GM13977 (cell line): ENCODE results near the gene MARCHF2.
"Not testable (repeated sequence)": the region's sequence is repeated elsewhere in the genome, so short reads cannot be mapped to it uniquely, and the experiment has no call there.

Experiments used
- DNase-seq: peaks from one replicate; pipeline ENCODE4 v3.0.0; 2012; ENCODE audit warnings: low spot score
- CTCF ChIP-seq: IDR thresholded peaks from 2 replicates; pipeline ENCODE4 v1.5.1; 2012; ENCODE audit warnings: mild to moderate bottlenecking, control low read depth; ENCODE audit not compliant: insufficient read depth; ENCODE audit errors: extremely low read depth, missing control alignments
- in situ Hi-C: fragments of 300-500 bp; cut with MboI; formaldehyde crosslinking; loops from one replicate; pipeline ENCODE4 v1.12.0; 2022; ENCODE audit warnings: low sequenced_read_pairs, low pct_unique_long_range_greater_than_20kb, mixed read lengths, inconsistent platforms; ENCODE audit not compliant: unreplicated experiment

The MARCHF2 gene

GRCh38 chr19:8403820-8404109 is 9.3 kb upstream of the MARCHF2 start:
- TF ChIP-seq CTCF, result no peak
- DNase-seq, result no peak
- in situ Hi-C loops, result no loop called here

- no peak for TF ChIP-seq CTCF
- in situ Hi-C loops, result no loop called here
- DNase-seq, result no peak
Measured at GRCh38 chr19:8404391-8405151, 8.5 kb upstream of the MARCHF2 start.

GRCh38 chr19:8410718-8411117 is 2.4 kb upstream of the MARCHF2 start:
- in situ Hi-C loops, DNase-seq: not testable (repeated sequence)

GRCh38 chr19:8413629-8413995 is 507 bp downstream of the MARCHF2 start:
- no peak for TF ChIP-seq CTCF
- no peak for DNase-seq
- in situ Hi-C loops, result no loop called here

- TF ChIP-seq CTCF, result no peak
Measured at GRCh38 chr19:8416796-8417195, 3.7 kb downstream of the MARCHF2 start.

GRCh38 chr19:8421484-8422461 is 8.7 kb downstream of the MARCHF2 start:
- in situ Hi-C loops, result no loop called here
- no peak for TF ChIP-seq CTCF

More at GRCh38 chr19:8416796-8417195, 3.7 kb downstream of the MARCHF2 start:
- in situ Hi-C loops, result no loop called here
- no peak for DNase-seq

GRCh38 chr19:8423817-8424223 is 10.7 kb downstream of the MARCHF2 start:
- no peak for TF ChIP-seq CTCF
- in situ Hi-C loops, result no loop called here
- DNase-seq, result no peak

More at GRCh38 chr19:8421484-8422461, 8.7 kb downstream of the MARCHF2 start:
- DNase-seq, result no peak

GRCh38 chr19:8425331-8425730 is 12.2 kb downstream of the MARCHF2 start:
- DNase-seq, in situ Hi-C loops: not testable (repeated sequence)
